GM13976 (cell line): ENCODE data around the gene JPH4.

Source experiments
- DNase-seq: peaks from one replicate; pipeline ENCODE4 v3.0.0; 2012; ENCODE audit warnings: low spot score
- CTCF ChIP-seq: IDR thresholded peaks from 2 replicates; pipeline ENCODE4 v1.5.1; 2012; ENCODE audit warnings: borderline replicate concordance, mild to moderate bottlenecking; ENCODE audit not compliant: insufficient read depth; ENCODE audit errors: extremely low read depth, missing control alignments, control extremely low read depth
- in situ Hi-C: fragments of 300-500 bp; cut with MboI; formaldehyde crosslinking; loops from one replicate; pipeline ENCODE4 v1.12.0; 2022; ENCODE audit warnings: low sequenced_read_pairs, mixed read lengths, inconsistent platforms; ENCODE audit not compliant: unreplicated experiment

Gene JPH4

GRCh38 chr14:23529016-23529415 lies 49.6 kb downstream of the JPH4 start:
- TF ChIP-seq CTCF = no peak
- in situ Hi-C loops = no loop called here
- DNase-seq = no peak

GRCh38 chr14:23528555-23528954 lies 50.0 kb downstream of the JPH4 start:
- TF ChIP-seq CTCF = no peak
- in situ Hi-C loops = no loop called here
- no peak for DNase-seq

- no peak for TF ChIP-seq CTCF
- in situ Hi-C loops = no loop called here
- no peak for DNase-seq
Measured at GRCh38 chr14:23525611-23526010, 53.0 kb downstream of the JPH4 start.

GRCh38 chr14:23524954-23525353 lies 53.6 kb downstream of the JPH4 start:
- in situ Hi-C loops = no loop called here
- no peak for TF ChIP-seq CTCF

GRCh38 chr14:23523229-23524016 lies 55.2 kb downstream of the JPH4 start:
- in situ Hi-C loops = no loop called here
- TF ChIP-seq CTCF = no peak
- no peak for DNase-seq

More at GRCh38 chr14:23524954-23525353, 53.6 kb downstream of the JPH4 start:
- no peak for DNase-seq

- TF ChIP-seq CTCF = no peak
- DNase-seq = no peak
- in situ Hi-C loops = no loop called here
Measured at GRCh38 chr14:23522643-23523198, 55.9 kb downstream of the JPH4 start.
